HepG2 (cell line): ENCODE results near the gene ATP2B2. TPM values are rescaled to one million over a fixed set of nuclear protein-coding genes. Genes with fewer than 3 reads are reported as not detected.

ENCODE experiments used
- ATAC-seq: fragments of 200-7000 bp; cut with Tn5 transposase; 3 replicates; pipeline ENCODE4 v1.9.1; 2020; ENCODE audit warnings: mild to moderate bottlenecking, moderate library complexity
- BruUV-seq: library from RNA; stranded (reverse); fragments of 400-500 nt; replicated peaks from 2 replicates; lab custom pipeline; 2021; lab: Mats Ljungman, UMichigan
- CTCF ChIA-PET: fragments of 300-600 bp; formaldehyde crosslinking; extraction: SDS; loops from one replicate; lab custom pipeline; 2021; ENCODE audit warnings: low total read pairs, inconsistent platforms, low intra/inter-chr PET ratio; lab: Yijun Ruan, JAX
- POLR2A ChIA-PET: fragments of 350-600 bp; sonication (Branson Sonifier 250); formaldehyde crosslinking; loops from one replicate; lab custom pipeline; 2020; ENCODE audit warnings: antibody characterized with exemption, inconsistent platforms; lab: Yijun Ruan, JAX
- DNase-seq: peaks from one replicate; pipeline ENCODE4 v3.0.0-alpha.2; 2015; ENCODE audit warnings: low spot score
- FAIRE-seq: peaks from 3 replicates; lab custom pipeline; 2011; peaks lifted over from hg19 to GRCh38; lab: Jason Lieb, UNC
- H2AFZ ChIP-seq: one replicate; pipeline ENCODE4 v1.6.1; 2011; ENCODE audit warnings: low read length, inconsistent platforms
- H3K27ac ChIP-seq: fragments of 300-600 bp; 3 replicates; pipeline ENCODE4 v1.8.0; 2011; ENCODE audit warnings: mixed run types, mild to moderate bottlenecking, mixed read lengths, low read length, inconsistent platforms; ENCODE audit not compliant: insufficient read depth; ENCODE audit errors: extremely low read length
- H3K27me3 ChIP-seq, 2 experiments: fragments of 200-600 bp in 1 of 2; 2 replicates in 1 of 2; 3 replicates in 1 of 2; pipeline versions ENCODE4 v1.6.0 to v1.8.0; 2011; ENCODE audit warnings: low read length in 2 of 2, mild to moderate bottlenecking in 2 of 2, moderate library complexity in 2 of 2, inconsistent platforms in 1 of 2; ENCODE audit not compliant: insufficient read depth in 2 of 2, control insufficient read depth in 1 of 2
- H3K36me3 ChIP-seq, 2 experiments: fragments of 200-600 bp in 1 of 2; replicated peaks in 1 of 2; 2 replicates in 1 of 2; 3 replicates in 1 of 2; pipeline versions ENCODE4 v1.5.1 to v1.8.0; 2011; ENCODE audit warnings: low read length in 2 of 2, inconsistent platforms in 1 of 2; ENCODE audit not compliant: insufficient read depth in 2 of 2, control insufficient read depth in 1 of 2
- H3K4me1 ChIP-seq: 2 replicates; pipeline ENCODE4 v1.5.1; 2012; ENCODE audit warnings: low read length, inconsistent platforms; ENCODE audit not compliant: insufficient read depth
- H3K4me2 ChIP-seq: 2 replicates; pipeline ENCODE4 v1.6.0; 2011; ENCODE audit warnings: low read depth, low read length, inconsistent platforms
- H3K4me3 ChIP-seq, 3 experiments: fragments of 200-600 bp in 1 of 3; sonication (generic), shearing (Covaris generic) in 1 of 3; replicated peaks in 1 of 3; 2 replicates each; pipeline ENCODE4 v1.5.1; 2011 to 2016; ENCODE audit warnings: low read length in 3 of 3, inconsistent platforms in 2 of 3, low read depth in 2 of 3, mild to moderate bottlenecking in 2 of 3, control low read depth in 1 of 3, mixed read lengths in 1 of 3; ENCODE audit not compliant: insufficient read depth in 1 of 3
- H3K79me2 ChIP-seq: one replicate; pipeline ENCODE4 v1.6.1; 2011; ENCODE audit warnings: low read length, inconsistent platforms; ENCODE audit not compliant: insufficient read depth
- H3K9ac ChIP-seq: 2 replicates; pipeline ENCODE4 v1.6.0; 2011; ENCODE audit warnings: mild to moderate bottlenecking, low read depth, low read length, inconsistent platforms; ENCODE audit not compliant: insufficient read depth
- H3K9me3 ChIP-seq: 2 replicates; pipeline ENCODE4 v1.5.1; 2012; ENCODE audit warnings: mild to moderate bottlenecking, low read length
- H4K20me1 ChIP-seq: 2 replicates; pipeline ENCODE4 v1.6.0; 2011; ENCODE audit warnings: inconsistent platforms, mild to moderate bottlenecking, low read length, moderate library complexity; ENCODE audit not compliant: insufficient read depth
- HNRNPH1 ChIP-seq: fragments of 200-400 bp; formaldehyde crosslinking; optimal IDR thresholded peaks from 2 replicates; pipeline ENCODE3; 2017; ENCODE audit warnings: mild to moderate bottlenecking, low read depth, low read length
- KLF13 ChIP-seq: sonication (generic); formaldehyde crosslinking; IDR thresholded peaks from 2 replicates; pipeline ENCODE4 v1.4.0; 2020; ENCODE audit warnings: mild to moderate bottlenecking, missing genetic modification reagents
- PRMT3 ChIP-seq: sonication (generic); formaldehyde crosslinking; IDR thresholded peaks from 2 replicates; pipeline ENCODE4 v1.8.1; 2022; ENCODE audit warnings: low read depth, mild to moderate bottlenecking, moderate library complexity, missing genetic modification reagents, borderline replicate concordance
- ZFX ChIP-seq: sonication (generic); formaldehyde crosslinking; IDR thresholded peaks from 2 replicates; pipeline ENCODE4 v1.4.0; 2020; ENCODE audit warnings: mild to moderate bottlenecking, low read depth, missing genetic modification reagents, moderate library complexity
- ZNF253 ChIP-seq: sonication (generic); formaldehyde crosslinking; IDR thresholded peaks from 2 replicates; pipeline ENCODE4 v1.8.0; 2022; ENCODE audit warnings: mild to moderate bottlenecking, missing genetic modification reagents, borderline replicate concordance
- ZNF816 ChIP-seq: sonication (generic); formaldehyde crosslinking; IDR thresholded peaks from 2 replicates; pipeline ENCODE4 v1.8.0; 2022; ENCODE audit warnings: missing genetic modification reagents, mild to moderate bottlenecking, borderline replicate concordance
- WGBS: methylation state at CpG from one replicate; pipeline ENCODE4 v1.1.6; 2017; ENCODE audit warnings: low lambda C conversion rate; 5-methylcytosine and 5-hydroxymethylcytosine counted together
- in situ Hi-C: cut with HindIII; loops from 2 replicates; pipeline ENCODE4 v1.10.0; 2017; ENCODE audit warnings: low pct_unique_long_range_greater_than_20kb; ENCODE audit not compliant: extremely low pct_ligation_motif_present
- intact Hi-C: fragments of 100-400 bp; cut with micrococcal nuclease; formaldehyde crosslinking; loops from one replicate; pipeline ENCODE4 v1.10.0; 2022; ENCODE audit not compliant: unreplicated experiment
- polyA plus RNA-seq, 8 experiments: library from polyadenylated mRNA; depleted of rRNA in 3 of 8; stranded (reverse) in 7 of 8; unstranded in 1 of 8; fragments of >200 nt; fragmentation: Illumina TruSeq in 4 of 8; extraction: Trizol in 4 of 8; gene quantifications; 2 replicates each; pipeline versions ENCODE4 v1.2.1 to v1.2.3, GENCODE V29; 2011 to 2016; ENCODE audit warnings: low read depth in 4 of 8, missing spikeins in 1 of 8, mixed read lengths in 1 of 8; ENCODE audit not compliant: insufficient read depth in 1 of 8
- total RNA-seq, 5 experiments: library from RNA; depleted of rRNA; stranded (reverse); fragments of >200 nt; fragmentation: Illumina TruSeq; extraction: Trizol; gene quantifications; 2 replicates each; pipeline ENCODE4 v1.2.3, GENCODE V29; 2016; ENCODE audit warnings: low read depth in 1 of 5
- TF ChIP-seq, protein P1 (sequence below): sonication (generic); formaldehyde crosslinking; IDR thresholded peaks from 2 replicates; pipeline ENCODE4 v1.4.0; 2020; ENCODE audit warnings: mild to moderate bottlenecking, missing genetic modification reagents
- TF ChIP-seq, protein P2 (sequence below), 2 experiments: sonication (generic) in 1 of 2; formaldehyde crosslinking in 1 of 2; IDR thresholded peaks; 2 replicates each; pipeline versions ENCODE4 v1.4.0 to v1.6.1; 2018 to 2020; ENCODE audit warnings: missing genetic modification reagents in 2 of 2, borderline replicate concordance in 1 of 2, low read depth in 1 of 2, mild to moderate bottlenecking in 1 of 2, missing biosample characterization in 1 of 2

Gene ATP2B2
- total and polyA plus RNA-seq, 2 of the 13 experiments (the other 11 are each of a cell fraction or from before 2014, with no cell fraction given) = 1.5 to 2.3 TPM

DNA sequence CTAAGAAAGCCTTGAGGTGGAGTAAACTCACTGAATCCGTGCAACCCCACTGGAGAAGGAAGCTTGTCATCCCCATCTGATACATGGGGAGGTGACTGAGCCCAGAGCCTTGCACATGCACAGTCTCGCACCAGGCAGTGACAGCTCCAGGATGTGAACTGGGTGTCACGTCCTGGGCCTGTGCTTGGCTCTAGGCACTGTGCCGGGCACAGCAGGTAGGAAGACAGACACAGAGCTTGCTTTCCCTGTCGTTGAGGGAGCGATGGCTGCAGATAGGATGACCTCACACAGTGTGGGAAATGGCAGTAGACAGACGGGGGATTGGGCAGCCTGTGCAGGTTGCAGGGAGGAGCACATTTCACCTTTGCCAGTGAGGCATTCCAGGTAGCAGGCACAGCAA is 12.2 kb upstream of the ATP2B2 start:
- DNase-seq (no peak), ATAC-seq (no peak), FAIRE-seq (no peak)
- H3K79me2 ChIP-seq = no peaks in the 10 kb centered on the region
- ChIA-PET CTCF (no interaction called here), POLR2A (no interaction called here)
- H3K36me3 ChIP-seq = no peaks in the 10 kb centered on the region
- H3K27me3 ChIP-seq = peaks cover 1 to 15% of the 10 kb centered on the region in 2 experiments; a peak in 4 of 5 replicates
- in situ Hi-C loops = loop anchor here (10.0 kb wide), 1 partner anchor 217 kb away; no protein-coding TSS in a partner anchor
- WGBS = 33% methylated on average over 7 of the region's 7 CpGs
- H3K4me2 ChIP-seq = no peak overlapping the region
- no TSS peak for BruUV-seq
- H2AFZ ChIP-seq = no peak overlapping the region
- intact Hi-C loops = no loop called here
- H3K4me3 ChIP-seq = no peak overlapping the region
- H3K9me3 ChIP-seq = no peaks in the 10 kb centered on the region
- no peak overlapping the region for H3K9ac ChIP-seq
- H4K20me1 ChIP-seq = no peaks in the 10 kb centered on the region
- peaks cover 47% of the 10 kb centered on the region for H3K4me1 ChIP-seq
- no peak overlapping the region for H3K27ac ChIP-seq
- TF ChIP-seq HNRNPH1 (no peak), KLF13 (CRISPR knock-in tag) (no peak), ZFX (CRISPR knock-in tag) (no peak)

DNA sequence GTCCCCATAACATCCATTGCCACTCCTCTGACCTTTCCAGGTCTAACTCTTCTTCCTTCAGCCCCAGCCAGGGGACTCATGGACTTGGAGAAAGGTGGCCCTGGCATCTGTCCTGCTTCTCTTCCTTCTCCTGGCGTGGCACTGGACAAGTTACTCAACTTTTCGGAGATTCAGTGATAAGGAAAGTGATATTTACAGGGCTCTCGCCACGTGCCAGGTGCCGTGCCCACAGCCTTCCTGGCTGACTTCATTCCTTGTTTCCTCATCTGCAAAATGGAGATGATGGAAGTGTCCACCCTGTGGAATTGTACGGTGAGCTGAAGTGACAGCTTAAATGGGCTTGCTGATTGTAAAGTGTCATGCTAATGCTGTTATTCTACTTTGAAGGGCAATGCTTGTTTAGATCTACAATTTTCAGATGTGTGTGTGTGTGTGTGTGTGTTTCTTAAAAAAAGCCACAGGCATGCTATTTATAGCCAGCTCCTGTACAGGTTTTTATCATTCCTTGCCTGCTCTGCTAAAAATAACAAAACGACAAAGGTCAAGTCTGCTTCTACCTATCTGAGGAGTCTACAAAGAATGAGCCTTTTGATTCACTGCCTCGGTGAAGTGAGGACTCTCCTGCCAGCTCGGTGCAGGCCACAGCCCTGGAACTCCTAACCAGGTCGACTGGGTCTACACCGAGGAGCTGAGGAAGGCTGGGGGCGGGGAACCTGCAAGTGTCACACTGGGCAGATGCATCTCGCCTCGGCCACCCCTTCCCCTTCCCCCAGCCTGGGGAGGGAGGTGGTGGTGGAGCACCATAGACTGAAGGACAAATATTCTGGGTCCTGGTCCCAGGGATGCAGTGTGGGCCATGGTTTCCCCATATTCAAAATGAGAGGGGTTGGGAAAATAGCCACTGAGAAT is 11.4 kb upstream of the ATP2B2 start:
- H4K20me1 ChIP-seq = no peaks in the 10 kb centered on the region
- H3K4me1 ChIP-seq = peaks cover 55% of the 10 kb centered on the region
- CTCF ChIA-PET = interaction anchor here (1.2 kb wide), 1 partner anchor 222 kb away, joined by 4 read pairs; no protein-coding TSS in a partner anchor
- H2AFZ ChIP-seq = no peak overlapping the region
- H3K36me3 ChIP-seq = no peaks in the 10 kb centered on the region
- intact Hi-C loops (no loop called here), in situ Hi-C loops (loop anchor here (10.0 kb wide), 1 partner anchor 218 kb away; no protein-coding TSS in a partner anchor)
- no peaks in the 10 kb centered on the region for H3K79me2 ChIP-seq
- no peak overlapping the region for H3K9ac ChIP-seq
- peaks cover 1 to 15% of the 10 kb centered on the region in 2 experiments; a peak in 4 of 5 replicates for H3K27me3 ChIP-seq
- DNase-seq = no peak
- ATAC-seq = no peak
- H3K27ac ChIP-seq = no peak overlapping the region
- H3K9me3 ChIP-seq = no peaks in the 10 kb centered on the region
- no peak overlapping the region for H3K4me2 ChIP-seq
- TF ChIP-seq, protein P1, sequence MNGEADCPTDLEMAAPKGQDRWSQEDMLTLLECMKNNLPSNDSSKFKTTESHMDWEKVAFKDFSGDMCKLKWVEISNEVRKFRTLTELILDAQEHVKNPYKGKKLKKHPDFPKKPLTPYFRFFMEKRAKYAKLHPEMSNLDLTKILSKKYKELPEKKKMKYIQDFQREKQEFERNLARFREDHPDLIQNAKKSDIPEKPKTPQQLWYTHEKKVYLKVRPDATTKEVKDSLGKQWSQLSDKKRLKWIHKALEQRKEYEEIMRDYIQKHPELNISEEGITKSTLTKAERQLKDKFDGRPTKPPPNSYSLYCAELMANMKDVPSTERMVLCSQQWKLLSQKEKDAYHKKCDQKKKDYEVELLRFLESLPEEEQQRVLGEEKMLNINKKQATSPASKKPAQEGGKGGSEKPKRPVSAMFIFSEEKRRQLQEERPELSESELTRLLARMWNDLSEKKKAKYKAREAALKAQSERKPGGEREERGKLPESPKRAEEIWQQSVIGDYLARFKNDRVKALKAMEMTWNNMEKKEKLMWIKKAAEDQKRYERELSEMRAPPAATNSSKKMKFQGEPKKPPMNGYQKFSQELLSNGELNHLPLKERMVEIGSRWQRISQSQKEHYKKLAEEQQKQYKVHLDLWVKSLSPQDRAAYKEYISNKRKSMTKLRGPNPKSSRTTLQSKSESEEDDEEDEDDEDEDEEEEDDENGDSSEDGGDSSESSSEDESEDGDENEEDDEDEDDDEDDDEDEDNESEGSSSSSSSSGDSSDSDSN (CRISPR knock-in tag) = no peak
- TF ChIP-seq ZNF816 (CRISPR knock-in tag) = no peak
- TF ChIP-seq ZNF253 (CRISPR knock-in tag) = no peak
- no peak for TF ChIP-seq PRMT3 (CRISPR knock-in tag)
- TF ChIP-seq, protein P2, sequence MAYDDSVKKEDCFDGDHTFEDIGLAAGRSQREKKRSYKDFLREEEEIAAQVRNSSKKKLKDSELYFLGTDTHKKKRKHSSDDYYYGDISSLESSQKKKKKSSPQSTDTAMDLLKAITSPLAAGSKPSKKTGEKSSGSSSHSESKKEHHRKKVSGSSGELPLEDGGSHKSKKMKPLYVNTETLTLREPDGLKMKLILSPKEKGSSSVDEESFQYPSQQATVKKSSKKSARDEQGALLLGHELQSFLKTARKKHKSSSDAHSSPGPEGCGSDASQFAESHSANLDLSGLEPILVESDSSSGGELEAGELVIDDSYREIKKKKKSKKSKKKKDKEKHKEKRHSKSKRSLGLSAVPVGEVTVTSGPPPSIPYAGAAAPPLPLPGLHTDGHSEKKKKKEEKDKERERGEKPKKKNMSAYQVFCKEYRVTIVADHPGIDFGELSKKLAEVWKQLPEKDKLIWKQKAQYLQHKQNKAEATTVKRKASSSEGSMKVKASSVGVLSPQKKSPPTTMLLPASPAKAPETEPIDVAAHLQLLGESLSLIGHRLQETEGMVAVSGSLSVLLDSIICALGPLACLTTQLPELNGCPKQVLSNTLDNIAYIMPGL (CRISPR knock-in tag; IDR thresholded peaks at IDR 0.05; ENCODE audit: borderline replicate concordance in 1 of 2, low read depth in 1 of 2) = no peak
- 28% methylated on average over 11 of the region's 14 CpGs for WGBS
- POLR2A ChIA-PET = no interaction called here
- no peak for FAIRE-seq
- no peak overlapping the region for H3K4me3 ChIP-seq
- BruUV-seq = no TSS peak
